ENCODE measurements around the gene ZSCAN10.

The ZSCAN10 gene

DNA sequence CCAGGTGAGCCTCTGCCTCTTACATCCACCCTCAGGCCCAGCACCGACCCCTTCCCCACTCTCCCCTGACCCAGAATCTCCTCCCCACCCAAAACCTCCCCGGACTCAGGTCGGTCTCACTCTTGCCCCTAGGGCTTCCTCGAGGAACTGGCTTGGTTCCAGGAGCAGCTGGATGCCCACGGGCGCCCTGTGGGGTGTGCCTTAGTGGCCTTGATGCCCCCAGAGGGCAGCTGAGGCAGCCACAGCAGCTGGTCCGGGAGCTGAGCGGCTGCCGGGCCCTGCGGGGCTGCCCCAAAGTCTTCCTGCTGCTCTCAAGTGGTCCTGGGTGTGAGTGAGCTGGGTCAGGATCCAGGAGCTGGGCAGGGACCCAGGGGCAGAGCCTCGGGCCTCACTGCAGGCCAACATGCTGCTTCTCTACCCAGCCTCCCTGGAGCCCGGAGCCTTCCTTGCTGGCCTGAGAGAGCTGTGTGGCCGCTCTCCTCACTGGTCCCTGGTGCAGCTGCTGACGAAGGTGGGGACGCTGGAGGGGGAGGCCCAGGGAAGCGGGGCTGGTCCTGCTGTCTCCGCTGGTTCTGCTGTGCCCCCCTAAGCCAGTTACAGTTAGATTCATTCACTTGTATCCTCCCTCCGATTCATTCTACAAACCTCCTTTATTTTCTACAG is 45.4 kb upstream of the ZSCAN10 start:
- DNase-seq (ENCODE audit: low spot score): no peak
- TF ChIP-seq, protein P1, sequence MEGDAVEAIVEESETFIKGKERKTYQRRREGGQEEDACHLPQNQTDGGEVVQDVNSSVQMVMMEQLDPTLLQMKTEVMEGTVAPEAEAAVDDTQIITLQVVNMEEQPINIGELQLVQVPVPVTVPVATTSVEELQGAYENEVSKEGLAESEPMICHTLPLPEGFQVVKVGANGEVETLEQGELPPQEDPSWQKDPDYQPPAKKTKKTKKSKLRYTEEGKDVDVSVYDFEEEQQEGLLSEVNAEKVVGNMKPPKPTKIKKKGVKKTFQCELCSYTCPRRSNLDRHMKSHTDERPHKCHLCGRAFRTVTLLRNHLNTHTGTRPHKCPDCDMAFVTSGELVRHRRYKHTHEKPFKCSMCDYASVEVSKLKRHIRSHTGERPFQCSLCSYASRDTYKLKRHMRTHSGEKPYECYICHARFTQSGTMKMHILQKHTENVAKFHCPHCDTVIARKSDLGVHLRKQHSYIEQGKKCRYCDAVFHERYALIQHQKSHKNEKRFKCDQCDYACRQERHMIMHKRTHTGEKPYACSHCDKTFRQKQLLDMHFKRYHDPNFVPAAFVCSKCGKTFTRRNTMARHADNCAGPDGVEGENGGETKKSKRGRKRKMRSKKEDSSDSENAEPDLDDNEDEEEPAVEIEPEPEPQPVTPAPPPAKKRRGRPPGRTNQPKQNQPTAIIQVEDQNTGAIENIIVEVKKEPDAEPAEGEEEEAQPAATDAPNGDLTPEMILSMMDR (IDR thresholded peaks at IDR 0.05; ENCODE audit: extremely low read depth, insufficient read depth, missing control alignments): no peak
- in situ Hi-C loops (cut with MboI; ENCODE audit: low pct_unique_long_range_greater_than_20kb, low sequenced_read_pairs, unreplicated experiment): no loop called here

DNA sequence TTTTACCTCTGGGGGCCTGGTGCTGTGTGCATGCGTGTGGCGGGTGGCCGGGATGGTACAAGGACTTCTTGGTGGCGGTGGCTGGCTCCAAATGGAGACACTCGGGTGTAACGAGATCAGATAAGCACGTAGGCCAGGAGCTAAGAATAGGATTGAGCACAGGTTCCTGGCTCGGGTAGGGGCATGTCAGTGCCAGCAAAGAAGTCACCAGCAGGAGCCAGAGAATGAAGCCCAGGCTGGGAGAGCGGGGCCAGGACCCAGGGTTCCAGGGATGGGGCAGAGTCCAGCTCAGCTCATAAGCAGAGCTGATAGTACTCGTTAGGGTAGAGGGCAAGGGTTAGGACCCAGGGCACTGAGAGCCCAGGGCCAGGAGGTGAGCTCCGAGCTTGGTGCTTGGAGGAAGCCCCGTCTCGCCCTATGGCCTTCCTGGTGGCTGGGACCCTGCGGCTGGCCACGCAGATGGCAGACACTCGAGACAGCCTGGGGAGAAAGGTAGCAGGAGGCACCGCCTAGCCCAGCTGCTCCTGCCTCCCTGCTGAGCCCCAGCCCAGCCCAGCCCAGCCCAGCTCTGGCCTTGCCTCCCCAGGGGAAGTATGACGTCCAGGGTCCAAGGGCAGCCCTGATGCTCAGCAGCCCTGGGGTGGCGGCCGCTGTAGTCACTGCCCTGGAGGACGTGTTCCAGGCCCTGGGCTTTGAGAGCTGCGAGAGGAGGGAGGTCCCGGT is 44.7 kb upstream of the ZSCAN10 start:
- TF ChIP-seq, protein P1 (IDR thresholded peaks at IDR 0.05; ENCODE audit: extremely low read depth, insufficient read depth, missing control alignments): no peak
- DNase-seq (ENCODE audit: low spot score): no peak
- in situ Hi-C loops (cut with MboI; ENCODE audit: low pct_unique_long_range_greater_than_20kb, low sequenced_read_pairs, unreplicated experiment): no loop called here

DNA sequence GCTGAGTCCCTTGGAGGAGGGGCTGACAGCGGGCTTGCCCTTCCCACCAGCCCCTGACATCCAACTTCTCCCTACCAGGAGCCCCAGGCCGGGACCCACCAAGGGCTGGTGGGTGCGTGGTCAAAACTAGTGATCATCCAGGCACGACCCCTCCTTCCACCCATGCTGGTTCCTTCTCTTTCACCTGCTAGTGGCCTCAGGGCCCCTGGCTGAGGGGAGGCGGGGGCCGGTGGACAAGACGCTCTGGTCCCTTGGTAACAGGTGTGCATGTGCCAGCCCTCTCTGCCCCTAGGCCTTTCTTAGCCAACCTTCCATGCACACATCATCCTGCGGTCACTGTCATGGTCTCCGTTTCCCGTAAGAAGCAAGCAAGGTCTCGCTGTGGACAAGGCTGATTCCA is 44.1 kb upstream of the ZSCAN10 start:
- DNase-seq (ENCODE audit: low spot score): no peak
- TF ChIP-seq, protein P1 (IDR thresholded peaks at IDR 0.05; ENCODE audit: extremely low read depth, insufficient read depth, missing control alignments): no peak
- in situ Hi-C loops (cut with MboI; ENCODE audit: low pct_unique_long_range_greater_than_20kb, low sequenced_read_pairs, unreplicated experiment): no loop called here

DNA sequence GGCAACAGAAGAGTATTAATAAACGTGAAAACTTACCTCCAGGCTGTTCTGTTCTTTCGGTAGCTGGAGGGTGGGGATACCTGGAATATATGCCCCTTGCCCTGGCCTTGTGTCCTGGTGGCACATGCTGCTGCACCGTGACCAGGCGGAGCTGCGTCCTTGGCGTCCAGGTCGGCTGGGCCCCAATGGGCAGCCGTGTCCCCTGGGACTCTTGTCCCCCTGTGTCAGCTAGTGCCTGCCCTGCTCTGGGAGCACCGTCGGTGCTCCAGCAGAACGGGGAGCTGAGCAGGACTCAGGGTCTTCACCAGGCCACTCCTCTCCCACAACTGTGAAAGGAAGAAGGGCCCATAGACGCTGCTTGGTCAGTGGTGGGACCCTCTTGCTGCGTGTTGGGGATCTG is 43.7 kb upstream of the ZSCAN10 start:
- in situ Hi-C loops (cut with MboI; ENCODE audit: low pct_unique_long_range_greater_than_20kb, low sequenced_read_pairs, unreplicated experiment): no loop called here
- TF ChIP-seq, protein P1 (IDR thresholded peaks at IDR 0.05; ENCODE audit: extremely low read depth, insufficient read depth, missing control alignments): no peak
- no peak for DNase-seq (ENCODE audit: low spot score)

DNA sequence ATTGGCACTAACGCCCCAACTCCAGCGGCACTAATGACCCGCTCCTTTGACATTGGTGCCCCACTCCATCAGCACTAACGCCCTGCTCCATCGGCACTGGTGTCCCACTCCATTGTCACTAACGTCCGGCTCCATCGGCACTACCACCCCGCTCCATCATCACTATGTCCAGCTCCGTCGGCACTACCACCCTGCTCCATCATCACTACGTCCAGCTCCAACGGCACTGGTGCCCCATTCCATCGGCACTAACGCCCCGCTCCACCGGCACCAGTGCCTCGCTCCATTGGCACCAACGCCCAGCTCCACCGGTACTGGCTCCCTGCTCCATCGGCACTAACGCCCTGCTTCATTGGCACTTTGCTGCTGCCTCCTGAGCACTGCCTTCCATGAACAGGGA is 43.2 kb upstream of the ZSCAN10 start:
- in situ Hi-C loops (cut with MboI; ENCODE audit: low pct_unique_long_range_greater_than_20kb, low sequenced_read_pairs, unreplicated experiment): no loop called here
- no peak for DNase-seq (ENCODE audit: low spot score)
- TF ChIP-seq, protein P1 (IDR thresholded peaks at IDR 0.05; ENCODE audit: extremely low read depth, insufficient read depth, missing control alignments): no peak

DNA sequence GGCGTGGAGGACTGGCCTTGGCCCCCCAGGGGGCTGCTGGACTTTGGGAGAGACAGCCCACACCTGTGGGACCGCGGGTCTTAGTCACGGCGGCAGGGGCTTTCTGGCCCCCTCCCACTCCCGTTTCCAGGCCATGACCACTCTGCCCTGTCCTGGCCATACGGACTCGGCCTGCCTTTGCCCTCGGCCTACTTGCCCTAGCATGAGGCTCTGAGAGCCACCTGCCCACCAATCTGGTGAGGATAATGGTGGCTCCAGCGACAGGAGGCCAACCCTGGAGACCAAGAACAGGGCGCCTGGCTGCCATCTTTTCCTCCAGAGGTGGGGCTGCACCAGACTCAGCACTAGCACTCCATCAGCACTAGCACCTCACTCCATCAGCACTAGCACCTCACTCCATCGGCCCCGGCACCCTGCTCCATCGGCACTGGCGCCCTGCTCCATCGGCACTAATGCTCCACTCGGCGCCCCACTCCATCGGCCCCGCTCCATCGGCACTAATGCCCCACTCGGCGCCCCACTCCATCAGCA is 42.8 kb upstream of the ZSCAN10 start:
- in situ Hi-C loops (cut with MboI; ENCODE audit: low pct_unique_long_range_greater_than_20kb, low sequenced_read_pairs, unreplicated experiment): no loop called here
- TF ChIP-seq, protein P1 (IDR thresholded peaks at IDR 0.05; ENCODE audit: extremely low read depth, insufficient read depth, missing control alignments): no peak
- no peak for DNase-seq (ENCODE audit: low spot score)

Data from GM13977 (cell line).